WTC11 (cell line): ENCODE data around the gene NRN1. TPM values are rescaled to one million over a fixed set of nuclear protein-coding genes. Genes with fewer than 3 reads are reported as not detected.

Experiments
- ATAC-seq: fragments of 200-7000 bp; cut with Tn5 transposase; 2 replicates; pipeline ENCODE4 v1.10.0; 2021; ENCODE audit warnings: mild to moderate bottlenecking, moderate library complexity
- CTCF ChIA-PET: fragments of 300-600 bp; sonication (Branson Sonifier 250); formaldehyde crosslinking; loops from one replicate; lab custom pipeline; 2021; ENCODE audit warnings: antibody characterized with exemption; lab: Charles Lee
- POLR2A ChIA-PET: fragments of 350-600 bp; sonication (Branson Sonifier 250); formaldehyde crosslinking; loops from one replicate; lab custom pipeline; 2021; ENCODE audit warnings: antibody characterized with exemption; lab: Charles Lee
- DNase-seq: peaks from one replicate; pipeline ENCODE4 v3.0.0; 2021; ENCODE audit warnings: low spot score
- H3K27ac Mint-ChIP-seq: 2 replicates; pipeline ENCODE4 v1.8.0; 2021; ENCODE audit warnings: mixed read lengths
- H3K27me3 Mint-ChIP-seq: 2 replicates; pipeline ENCODE4 v1.8.0; 2021; ENCODE audit warnings: low read depth, mild to moderate bottlenecking, moderate library complexity, mixed read lengths
- H3K36me3 Mint-ChIP-seq: 2 replicates; pipeline ENCODE4 v1.8.0; 2021; ENCODE audit warnings: mixed read lengths
- H3K4me1 Mint-ChIP-seq: 2 replicates; pipeline ENCODE4 v1.8.0; 2022; ENCODE audit warnings: mixed read lengths
- H3K4me3 Mint-ChIP-seq: 2 replicates; pipeline ENCODE4 v1.8.0; 2021; ENCODE audit warnings: mild to moderate bottlenecking, moderate library complexity, mixed read lengths
- H3K9me3 Mint-ChIP-seq: 2 replicates; pipeline ENCODE4 v1.8.0; 2021; ENCODE audit warnings: mixed read lengths
- ARID4B ChIP-seq: sonication (generic); formaldehyde crosslinking; IDR thresholded peaks from 2 replicates; pipeline ENCODE4 v1.8.0; 2023; ENCODE audit warnings: missing genetic modification reagents, mild to moderate bottlenecking, borderline replicate concordance
- CREM ChIP-seq: sonication (generic); formaldehyde crosslinking; IDR thresholded peaks from 2 replicates; pipeline ENCODE4 v1.8.1; 2022; ENCODE audit warnings: mild to moderate bottlenecking, missing genetic modification reagents, moderate library complexity
- FOXK1 ChIP-seq: sonication (generic); formaldehyde crosslinking; IDR thresholded peaks from 2 replicates; pipeline ENCODE4 v1.8.0; 2022; ENCODE audit warnings: mild to moderate bottlenecking, moderate library complexity, missing genetic modification reagents
- GABPB1 ChIP-seq: sonication (generic); formaldehyde crosslinking; IDR thresholded peaks from 2 replicates; pipeline ENCODE4 v1.8.1; 2023; ENCODE audit warnings: mild to moderate bottlenecking, missing genetic modification reagents
- GRHL2 ChIP-seq: fragments of 250-450 bp; sonication (Bioruptor Pico); IDR thresholded peaks from 2 replicates; pipeline ENCODE4 v1.8.0; 2022; ENCODE audit warnings: mild to moderate bottlenecking, moderate library complexity; ENCODE audit not compliant: insufficient replicate concordance, severe bottlenecking
- HMGXB4 ChIP-seq: sonication (generic); formaldehyde crosslinking; IDR thresholded peaks from 2 replicates; pipeline ENCODE4 v1.8.1; 2023; ENCODE audit warnings: mild to moderate bottlenecking, moderate library complexity, missing genetic modification reagents
- JAZF1 ChIP-seq: fragments of 250-450 bp; sonication (Bioruptor Pico); IDR thresholded peaks from 2 replicates; pipeline ENCODE4 v1.9.0; 2021; ENCODE audit warnings: moderate library complexity, mild to moderate bottlenecking, inconsistent platforms
- JUN ChIP-seq: sonication (generic); formaldehyde crosslinking; IDR thresholded peaks from 2 replicates; pipeline ENCODE4 v1.8.0; 2023; ENCODE audit warnings: mild to moderate bottlenecking, missing genetic modification reagents
- KAT7 ChIP-seq: sonication (generic); formaldehyde crosslinking; IDR thresholded peaks from 2 replicates; pipeline ENCODE4 v1.8.1; 2023; ENCODE audit warnings: missing genetic modification reagents, mild to moderate bottlenecking, borderline replicate concordance
- PREB ChIP-seq: sonication (generic); formaldehyde crosslinking; IDR thresholded peaks from 2 replicates; pipeline ENCODE4 v1.8.1; 2022; ENCODE audit warnings: mild to moderate bottlenecking, missing genetic modification reagents, moderate library complexity, borderline replicate concordance
- TCF7 ChIP-seq: sonication (generic); formaldehyde crosslinking; IDR thresholded peaks from 2 replicates; pipeline ENCODE4 v1.8.0; 2022; ENCODE audit warnings: mild to moderate bottlenecking, low read depth, missing genetic modification reagents, moderate library complexity
- ZBTB21 ChIP-seq: sonication (generic); formaldehyde crosslinking; IDR thresholded peaks from 2 replicates; pipeline ENCODE4 v1.8.1; 2023; ENCODE audit warnings: mild to moderate bottlenecking, missing genetic modification reagents, borderline replicate concordance
- ZBTB43 ChIP-seq: sonication (generic); formaldehyde crosslinking; IDR thresholded peaks from 2 replicates; pipeline ENCODE4 v1.8.1; 2023; ENCODE audit warnings: mild to moderate bottlenecking, missing genetic modification reagents
- ZMAT4 ChIP-seq: fragments of 250-450 bp; sonication (Bioruptor Pico); IDR thresholded peaks from 2 replicates; pipeline ENCODE4 v1.9.0; 2021; ENCODE audit warnings: mild to moderate bottlenecking
- ZNF219 ChIP-seq: sonication (generic); formaldehyde crosslinking; IDR thresholded peaks from 2 replicates; pipeline ENCODE4 v1.8.0; 2023; ENCODE audit warnings: missing genetic modification reagents, mild to moderate bottlenecking, borderline replicate concordance
- ZNF396 ChIP-seq: fragments of 250-450 bp; sonication (Bioruptor Pico); IDR thresholded peaks from 2 replicates; pipeline ENCODE4 v1.8.0; 2021; ENCODE audit warnings: mild to moderate bottlenecking, moderate library complexity, borderline replicate concordance
- ZNF416 ChIP-seq: fragments of 250-450 bp; sonication (Bioruptor Pico); IDR thresholded peaks from 2 replicates; pipeline ENCODE4 v1.9.0; 2021; ENCODE audit warnings: mild to moderate bottlenecking, inconsistent platforms
- ZNF512 ChIP-seq: sonication (generic); formaldehyde crosslinking; IDR thresholded peaks from 2 replicates; pipeline ENCODE4 v1.8.1; 2022; ENCODE audit warnings: missing genetic modification reagents, borderline replicate concordance
- ZNF532 ChIP-seq: fragments of 250-450 bp; sonication (Bioruptor Pico); IDR thresholded peaks from 2 replicates; pipeline ENCODE4 v1.9.0; 2021; ENCODE audit warnings: mild to moderate bottlenecking, borderline replicate concordance
- total RNA-seq: library from RNA; stranded (reverse); gene quantifications from 3 replicates; pipeline ENCODE4 v1.2.3, GENCODE V29; 2021

Gene NRN1
- total RNA-seq, 1 experiment from 2014 or later: 0.66 TPM

- no peak for TF ChIP-seq GABPB1 (CRISPR knock-in tag)
- no peak for TF ChIP-seq ZNF512 (CRISPR knock-in tag)
- TF ChIP-seq PREB (CRISPR knock-in tag): no peak
- no peak for TF ChIP-seq JAZF1 (CRISPR knock-in tag)
These were observed 17.5 kb downstream of the NRN1 start (continued) for GRCh38 chr6:5989141-5989723.

- peaks cover 50% of the 10 kb centered on the region for H3K27me3 Mint-ChIP-seq
- no peaks in the 10 kb centered on the region for H3K36me3 Mint-ChIP-seq
- H3K9me3 Mint-ChIP-seq: no peaks in the 10 kb centered on the region
- ATAC-seq: no peak
- TF ChIP-seq FOXK1 (CRISPR knock-in tag): no peak
- no peak for TF ChIP-seq HMGXB4 (CRISPR knock-in tag)
- TF ChIP-seq ZBTB21 (CRISPR knock-in tag): no peak
- no peak for TF ChIP-seq ZBTB43 (CRISPR knock-in tag)
- no peak for TF ChIP-seq ZNF416 (CRISPR knock-in tag)
- no peak for TF ChIP-seq ARID4B (CRISPR knock-in tag)
- no peak for TF ChIP-seq TCF7 (CRISPR knock-in tag)
- no peak for TF ChIP-seq ZMAT4 (CRISPR knock-in tag)
- TF ChIP-seq KAT7 (CRISPR knock-in tag): no peak
- no peak for TF ChIP-seq ZNF532 (CRISPR knock-in tag)
- no peak for TF ChIP-seq JUN (CRISPR knock-in tag)
- no peak for TF ChIP-seq ZNF219 (CRISPR knock-in tag)
- no peak for TF ChIP-seq GRHL2 (CRISPR knock-in tag)
- TF ChIP-seq ZNF396 (CRISPR knock-in tag): no peak
- TF ChIP-seq CREM (CRISPR knock-in tag): no peak
- DNase-seq: no peak
- H3K4me3 Mint-ChIP-seq: no peak overlapping the region
- H3K4me1 Mint-ChIP-seq: peaks cover 5% of the 10 kb centered on the region
- CTCF ChIA-PET: no interaction called here
- H3K27ac Mint-ChIP-seq: no peak overlapping the region
- POLR2A ChIA-PET: no interaction called here
These were observed 19.9 kb downstream of the NRN1 start for GRCh38 chr6:5986861-5987260.
